Right atrium auricular region (tissue), 2 donors: ENCODE measurements around the gene BIN2. TPM values are rescaled to one million over a fixed set of nuclear protein-coding genes. Genes with fewer than 3 reads are reported as not detected.

Experiments
- DNase-seq: peaks from one replicate; pipeline ENCODE4 v3.0.0-alpha.2; 2019; ENCODE audit warnings: low spot score
- H3K27ac ChIP-seq, 2 donors: fragments of 200-600 bp; sonication (generic); 1 replicate in 1 of 2; 2 replicates in 1 of 2; pipeline ENCODE4 v1.5.1; 2016 to 2019
- H3K27me3 ChIP-seq, 2 donors: fragments of 200-600 bp; sonication (generic); one replicate each; pipeline versions ENCODE4 v1.5.1 to v1.6.0; 2017 to 2019
- H3K36me3 ChIP-seq: fragments of 200-600 bp; sonication (generic); one replicate; pipeline ENCODE4 v1.5.1; 2016
- H3K4me1 ChIP-seq, 2 donors: fragments of 200-600 bp; sonication (generic); one replicate each; pipeline versions ENCODE4 v1.5.1 to v1.6.0; 2017 to 2019
- H3K4me3 ChIP-seq, 2 donors: fragments of 200-600 bp; sonication (generic); 1 replicate in 1 of 2; 2 replicates in 1 of 2; pipeline ENCODE4 v1.5.1; 2017 to 2019; ENCODE audit warnings: mild to moderate bottlenecking in 1 of 2, moderate library complexity in 1 of 2
- H3K9me3 ChIP-seq, 2 donors: fragments of 200-600 bp; sonication (generic); one replicate each; pipeline ENCODE4 v1.5.1; 2019
- total RNA-seq, 2 donors: library from RNA; depleted of rRNA; stranded (reverse); fragments of >200 nt; gene quantifications; one replicate each; pipeline ENCODE4 v1.1.0, GENCODE V29; 2016
- TF ChIP-seq, protein P1 (sequence below), 2 donors: fragments of 200-600 bp; sonication (generic); IDR thresholded peaks; one replicate each; pipeline ENCODE4 v1.5.1; 2019; ENCODE audit warnings: antibody characterized with exemption in 2 of 2

The BIN2 gene
- total RNA-seq, 2 donors from 2014 or later, result 2.1 to 4.6 TPM

DNA sequence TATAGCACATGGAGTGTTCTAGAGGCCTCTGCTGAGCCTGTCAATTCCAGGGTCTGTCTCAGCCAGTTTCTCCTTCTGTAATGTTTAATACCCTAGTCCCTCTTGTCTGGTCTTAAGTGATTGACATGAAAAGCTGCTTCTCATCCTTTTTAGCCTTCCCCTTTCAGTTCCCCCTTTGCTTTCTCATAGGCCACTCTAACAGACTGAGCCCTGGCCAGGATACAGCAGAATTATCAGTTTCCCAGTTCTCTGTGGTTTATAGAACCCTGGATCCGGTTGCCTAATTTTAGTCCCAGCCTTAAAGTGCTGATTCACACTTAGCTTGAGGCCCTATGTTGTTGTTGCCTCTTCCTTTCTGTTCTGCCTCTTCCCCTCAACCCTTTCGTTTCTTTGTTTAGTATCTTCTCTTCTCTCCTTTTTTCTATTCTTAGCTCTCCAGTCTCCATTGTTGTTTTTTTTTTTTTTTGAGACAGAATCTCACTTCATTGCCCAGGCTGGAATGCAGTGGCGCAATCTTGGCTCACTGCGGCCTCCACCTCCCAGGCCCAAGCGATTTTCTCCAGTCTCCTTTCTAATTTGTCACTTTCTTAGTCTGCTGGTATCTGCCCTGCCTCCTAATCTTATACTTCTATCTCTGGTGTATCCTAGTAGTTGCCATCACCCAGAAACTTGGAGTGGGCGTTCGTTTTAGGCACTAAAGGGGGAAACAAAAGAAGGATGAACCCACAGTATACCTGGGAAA lies 2.9 kb upstream of the BIN2 start:
- Histone ChIP-seq H3K4me1 (no peaks in the 10 kb centered on the region), H3K4me3 (no peak overlapping the region), H3K27ac (peak overlapping the region; percentile 7 to 40), H3K9me3 (no peaks in the 10 kb centered on the region), H3K27me3 (no peaks in the 10 kb centered on the region), H3K36me3 (no peaks in the 10 kb centered on the region)
- TF ChIP-seq, protein P1, sequence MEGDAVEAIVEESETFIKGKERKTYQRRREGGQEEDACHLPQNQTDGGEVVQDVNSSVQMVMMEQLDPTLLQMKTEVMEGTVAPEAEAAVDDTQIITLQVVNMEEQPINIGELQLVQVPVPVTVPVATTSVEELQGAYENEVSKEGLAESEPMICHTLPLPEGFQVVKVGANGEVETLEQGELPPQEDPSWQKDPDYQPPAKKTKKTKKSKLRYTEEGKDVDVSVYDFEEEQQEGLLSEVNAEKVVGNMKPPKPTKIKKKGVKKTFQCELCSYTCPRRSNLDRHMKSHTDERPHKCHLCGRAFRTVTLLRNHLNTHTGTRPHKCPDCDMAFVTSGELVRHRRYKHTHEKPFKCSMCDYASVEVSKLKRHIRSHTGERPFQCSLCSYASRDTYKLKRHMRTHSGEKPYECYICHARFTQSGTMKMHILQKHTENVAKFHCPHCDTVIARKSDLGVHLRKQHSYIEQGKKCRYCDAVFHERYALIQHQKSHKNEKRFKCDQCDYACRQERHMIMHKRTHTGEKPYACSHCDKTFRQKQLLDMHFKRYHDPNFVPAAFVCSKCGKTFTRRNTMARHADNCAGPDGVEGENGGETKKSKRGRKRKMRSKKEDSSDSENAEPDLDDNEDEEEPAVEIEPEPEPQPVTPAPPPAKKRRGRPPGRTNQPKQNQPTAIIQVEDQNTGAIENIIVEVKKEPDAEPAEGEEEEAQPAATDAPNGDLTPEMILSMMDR (IDR thresholded peaks at IDR 0.05), result no peak
- no peak for DNase-seq

- Histone ChIP-seq H3K4me1 (no peaks in the 10 kb centered on the region), H3K27me3 (no peaks in the 10 kb centered on the region), H3K4me3 (no peak overlapping the region), H3K9me3 (no peaks in the 10 kb centered on the region), H3K36me3 (no peaks in the 10 kb centered on the region), H3K27ac (no peak overlapping the region)
- DNase-seq, result no peak
- TF ChIP-seq, protein P1 (IDR thresholded peaks at IDR 0.05), result no peak
These were observed 979 bp upstream of the BIN2 start for GRCh38 chr12:51324953-51325352.

DNA sequence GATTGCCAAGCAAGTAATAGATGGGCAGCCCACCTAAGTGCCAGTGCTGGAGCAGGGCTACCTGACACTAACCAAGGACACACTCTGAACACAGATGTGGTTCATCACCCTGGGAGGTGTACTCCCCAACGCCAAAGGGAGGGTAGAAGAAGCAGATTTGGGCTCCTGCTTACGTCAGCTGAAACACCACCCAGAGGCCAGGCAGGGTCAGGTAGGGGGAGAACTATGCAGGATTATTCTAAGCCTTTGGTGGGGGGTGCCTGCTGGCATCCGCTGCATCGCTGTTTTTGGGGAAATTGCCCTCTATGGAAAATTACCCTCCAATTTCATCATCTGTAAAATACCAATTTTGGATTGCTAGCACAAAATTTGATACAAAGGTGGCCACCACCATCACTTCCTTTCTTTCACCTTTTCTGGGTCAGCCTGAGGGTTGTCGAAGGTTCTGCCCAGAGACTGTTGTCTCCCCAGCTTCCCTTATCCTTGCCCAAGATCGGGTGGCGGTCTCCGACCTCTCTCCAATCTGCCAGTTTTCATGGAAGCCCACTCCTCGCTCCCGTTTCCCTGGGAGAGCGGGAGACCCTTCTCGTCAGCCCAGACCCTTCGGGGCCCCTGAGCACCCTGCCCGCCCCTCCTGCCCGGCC lies 535 bp downstream of the BIN2 start:
- Histone ChIP-seq H3K4me1 (no peaks in the 10 kb centered on the region), H3K36me3 (no peaks in the 10 kb centered on the region), H3K9me3 (no peaks in the 10 kb centered on the region), H3K27me3 (no peaks in the 10 kb centered on the region), H3K27ac (no peak overlapping the region), H3K4me3 (peak overlapping the region in 1 of 2 donors; percentile 34)
- DNase-seq, result no peak
- TF ChIP-seq, protein P1 (IDR thresholded peaks at IDR 0.05), result no peak

DNA sequence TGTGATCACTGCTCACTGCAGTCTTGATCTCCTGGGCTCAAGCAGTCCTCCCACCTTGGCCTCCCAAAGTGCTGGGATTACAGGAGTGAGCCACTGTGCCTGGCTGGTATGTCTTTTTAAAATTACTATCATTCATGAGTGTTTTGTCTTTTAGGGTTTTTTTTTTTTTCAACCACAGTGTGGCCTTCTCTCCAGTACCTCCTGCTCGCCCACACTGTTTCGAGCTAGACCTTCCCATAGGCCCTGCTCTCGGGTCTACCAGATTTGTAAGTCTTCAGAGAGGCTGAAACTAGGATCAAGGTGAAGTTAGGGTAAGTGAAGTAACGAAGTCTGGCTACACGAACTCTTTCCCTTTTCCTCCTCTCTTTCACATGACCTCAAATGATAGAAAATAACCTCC lies 1.5 kb downstream of the BIN2 start:
- Histone ChIP-seq H3K27me3 (no peaks in the 10 kb centered on the region), H3K4me1 (no peaks in the 10 kb centered on the region), H3K9me3 (no peaks in the 10 kb centered on the region), H3K4me3 (no peak overlapping the region), H3K36me3 (no peaks in the 10 kb centered on the region), H3K27ac (no peak overlapping the region)
- TF ChIP-seq, protein P1 (IDR thresholded peaks at IDR 0.05), result no peak
- DNase-seq, result no peak

- H3K4me1 ChIP-seq, result no peaks in the 10 kb centered on the region
- no peaks in the 10 kb centered on the region for H3K36me3 ChIP-seq
- H3K9me3 ChIP-seq, result no peaks in the 10 kb centered on the region
- TF ChIP-seq, protein P1 (IDR thresholded peaks at IDR 0.05), result no peak
- H3K27ac ChIP-seq, result no peak overlapping the region
- H3K4me3 ChIP-seq, result no peak overlapping the region
- no peaks in the 10 kb centered on the region for H3K27me3 ChIP-seq
- no peak for DNase-seq
These were observed 2.1 kb downstream of the BIN2 start for GRCh38 chr12:51321882-51322281.
